Motor neuron (in vitro differentiated cells): Measurements from ENCODE around the gene RPS6KA2. TPM values are rescaled to one million over a fixed set of nuclear protein-coding genes. Genes with fewer than 3 reads are reported as not detected.
A peak's percentile ranks its signal among the peaks of the same experiment; 100 is the strongest.

Experiments
- ATAC-seq, 8 experiments: fragments of 200-7000 bp; cut with Tn5 transposase; replicated peaks in 6 of 8; 2 replicates each; pipeline ENCODE4 v1.8.0; 2021; ENCODE audit warnings: mild to moderate bottlenecking in 8 of 8, moderate library complexity in 8 of 8
- H3K27ac ChIP-seq, 2 donors: fragments of 250-450 bp; sonication (Bioruptor Pico); 2 replicates each; pipeline ENCODE4 v1.9.0; 2021; ENCODE audit warnings: antibody characterized with exemption in 2 of 2, mild to moderate bottlenecking in 2 of 2, moderate library complexity in 1 of 2
- H3K4me1 ChIP-seq, 2 donors: fragments of 250-450 bp; sonication (Bioruptor Pico); replicated peaks in 1 of 2; 2 replicates each; pipeline ENCODE4 v1.6.1; 2021; ENCODE audit warnings: antibody characterized with exemption in 2 of 2, mild to moderate bottlenecking in 2 of 2, moderate library complexity in 1 of 2
- H3K4me3 ChIP-seq, 5 donors: fragments of 250-450 bp; sonication (Bioruptor Pico); 2 replicates each; pipeline ENCODE4 v1.9.0; 2021; ENCODE audit warnings: antibody characterized with exemption in 5 of 5, mild to moderate bottlenecking in 5 of 5, moderate library complexity in 4 of 5
- WGBS, 10 experiments: fragments of 450-650 bp; shearing (Covaris generic); methylation state at CpG; one replicate each; pipeline ENCODE4 v1.0.0; 2022; 5-methylcytosine and 5-hydroxymethylcytosine counted together
- in situ Hi-C, 9 experiments: fragments of 400-800 bp; cut with MboI; loops; one replicate each; pipeline ENCODE4 v1.15.0; 2021; ENCODE audit warnings: low sequenced_read_pairs in 9 of 9, low pct_unique_long_range_greater_than_20kb in 2 of 9; ENCODE audit not compliant: unreplicated experiment in 9 of 9
- total RNA-seq, 8 experiments: library from RNA; unstranded; fragments of 300-600 nt; gene quantifications; 2 replicates each; pipeline versions ENCODE4 v1.2.3 to v1.2.4, GENCODE V29; 2022

Gene RPS6KA2
- 10 to 100 TPM; 18.9 to 39.1 (median 24.7) TPM for total RNA-seq

- Histone ChIP-seq H3K27ac (peak within 1 kb of the TSS; percentile 85), H3K4me3 (peak within 1 kb of the TSS; percentile 67 to 95 (median 84)), H3K4me1 (peaks cover 6 to 16% of the 10 kb centered on the region in 2 donors)
- in situ Hi-C loops: no loop called here
- 0% methylated on average over 1 to 11 of the region's 87 CpGs; no CpG with 5 or more reads in 4 of the 10 experiments for WGBS, 10 experiments
- ATAC-seq: peak; percentile 78 to 90 (median 86)
These were observed at the start of gene RPS6KA2 for GRCh38 chr6:166627033-166627874. Gene RPS6KA2 (minus strand): TSS chr6:166627251. CDS start chr6:166627019, 232 bp downstream.

DNA sequence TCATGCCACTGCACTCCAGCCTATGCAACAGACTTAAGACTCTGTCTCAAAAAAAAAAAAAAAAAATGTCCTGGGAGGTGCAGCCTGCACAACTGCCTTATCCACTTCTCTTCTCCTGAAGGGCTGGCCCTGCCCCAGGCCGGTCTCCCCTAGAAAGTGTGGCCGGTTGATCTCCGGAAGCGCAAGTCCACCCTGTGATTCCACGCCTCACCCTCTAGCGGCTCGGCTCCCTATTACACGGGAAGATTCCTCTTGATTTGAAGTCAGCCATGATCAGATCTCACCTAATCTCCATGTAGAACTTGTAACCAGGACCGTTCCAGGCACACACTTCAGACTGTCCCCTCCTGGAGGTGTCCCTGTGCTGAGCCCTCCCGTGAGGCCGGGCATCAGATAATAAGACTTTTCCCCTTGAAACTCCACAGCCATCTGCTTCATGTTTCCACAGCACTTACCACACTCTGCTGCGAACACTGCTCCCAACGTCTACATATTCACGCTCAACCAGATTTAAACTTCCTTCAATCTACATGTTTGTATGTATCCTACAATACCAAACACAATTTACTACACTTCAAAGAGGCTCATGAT lies 49.3 kb upstream of the RPS6KA2 start:
- Histone ChIP-seq H3K4me3 (no peak overlapping the region), H3K4me1 (peaks cover 19 to 24% of the 10 kb centered on the region in 2 donors), H3K27ac (no peak overlapping the region)
- in situ Hi-C loops: no loop called here
- ATAC-seq: no peak
- WGBS, 10 experiments: 72 to 100% (median 91%) methylated on average over 2 to 13 of the region's 14 CpGs; no CpG with 5 or more reads in 4 of the 10 experiments

- Histone ChIP-seq H3K27ac (no peak overlapping the region), H3K4me3 (no peak overlapping the region), H3K4me1 (peaks cover 22 to 29% of the 10 kb centered on the region in 2 donors)
- WGBS, 10 experiments: 13 to 100% (median 83%) methylated on average over 1 to 8 of the region's 9 CpGs
- in situ Hi-C loops: no loop called here
- ATAC-seq: no peak
These were observed 48.7 kb upstream of the RPS6KA2 start for GRCh38 chr6:166675736-166676135.

GRCh38 chr6:166673309-166673708 lies 46.3 kb upstream of the RPS6KA2 start:
- Histone ChIP-seq H3K4me1 (peaks cover 22 to 29% of the 10 kb centered on the region in 2 donors), H3K4me3 (no peak overlapping the region), H3K27ac (no peak overlapping the region)
- 55 to 100% (median 86%) methylated on average over 2 to 5 of the region's 6 CpGs; no CpG with 5 or more reads in 4 of the 10 experiments for WGBS, 10 experiments
- in situ Hi-C loops: no loop called here
- ATAC-seq: peak in 1 of 8 experiments; percentile 4

- in situ Hi-C loops: no loop called here
- ATAC-seq: peak in 5 of 8 experiments; percentile 48 to 62 (median 59)
- WGBS, 10 experiments: 46 to 100% (median 100%) methylated on average over 1 to 5 of the region's 14 CpGs; no CpG with 5 or more reads in 2 of the 10 experiments
- Histone ChIP-seq H3K4me1 (peaks cover 26 to 29% of the 10 kb centered on the region in 2 donors), H3K4me3 (no peak overlapping the region), H3K27ac (no peak overlapping the region)
These were observed 45.7 kb upstream of the RPS6KA2 start for GRCh38 chr6:166672624-166673206.

DNA sequence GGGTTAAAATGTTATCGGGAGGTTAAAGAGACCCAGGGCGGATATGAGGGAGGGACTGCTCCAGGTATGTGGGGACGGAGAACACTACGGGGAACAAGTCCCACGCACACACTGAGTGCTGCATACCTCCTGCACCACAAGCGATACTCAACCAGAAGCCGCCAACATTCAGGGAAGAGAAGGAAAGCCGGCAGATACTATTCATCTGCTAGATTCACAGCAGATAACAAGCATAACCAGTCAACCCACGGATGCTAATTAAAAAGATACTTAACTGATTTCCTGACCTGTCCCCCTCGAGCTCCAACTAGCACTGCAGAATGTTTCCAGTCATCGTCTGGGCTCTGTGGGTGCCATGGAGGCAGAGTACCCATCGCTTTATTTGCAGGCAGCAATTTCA lies 45.1 kb upstream of the RPS6KA2 start:
- in situ Hi-C loops: no loop called here
- peak in 4 of 8 experiments; percentile 4 to 13 (median 9) for ATAC-seq
- Histone ChIP-seq H3K4me3 (no peak overlapping the region), H3K4me1 (peaks cover 26 to 29% of the 10 kb centered on the region in 2 donors), H3K27ac (no peak overlapping the region)
- 10 to 100% (median 73%) methylated on average over 1 to 11 of the region's 12 CpGs; no CpG with 5 or more reads in 3 of the 10 experiments for WGBS, 10 experiments

DNA sequence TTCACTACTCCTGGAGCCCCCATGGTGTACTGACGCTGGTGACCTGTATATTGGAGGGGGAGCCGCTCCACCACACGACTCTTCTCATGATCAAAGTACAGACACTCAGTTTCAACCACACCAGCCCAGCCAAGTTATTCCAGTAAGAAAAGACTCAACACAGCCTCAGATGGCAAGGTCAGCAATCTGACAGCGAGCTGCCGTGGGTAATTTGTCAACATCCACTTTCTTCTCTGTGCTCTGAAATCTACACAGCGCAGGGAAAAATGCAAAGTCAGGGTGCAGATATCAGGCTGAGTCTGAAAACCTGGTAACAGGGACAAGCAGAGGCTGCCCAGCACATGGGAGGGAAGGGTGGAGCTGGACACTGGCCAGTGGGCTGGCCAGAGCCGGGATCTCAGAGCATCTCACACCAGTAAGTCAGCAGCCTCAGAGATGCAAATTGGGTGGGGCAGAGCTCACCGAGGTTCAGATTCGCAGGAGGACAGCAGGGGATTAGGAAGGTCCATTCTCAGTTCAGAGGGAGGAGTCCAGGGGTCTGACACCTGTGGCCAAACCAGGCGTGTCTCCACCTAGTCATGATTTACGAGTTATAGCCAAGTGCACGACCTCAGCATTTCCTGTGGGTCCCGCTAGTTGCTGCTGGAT lies 44.5 kb upstream of the RPS6KA2 start:
- H3K4me1 ChIP-seq: peaks cover 26 to 29% of the 10 kb centered on the region in 2 donors
- H3K4me3 ChIP-seq: no peak overlapping the region
- in situ Hi-C loops: no loop called here
- ATAC-seq: peak; percentile 75 to 97 (median 84)
- 33 to 80% (median 55%) methylated on average over 2 to 9 of the region's 13 CpGs; no CpG with 5 or more reads in 2 of the 10 experiments for WGBS, 10 experiments
- no peak overlapping the region for H3K27ac ChIP-seq

- no peak for ATAC-seq
- H3K27ac ChIP-seq: no peak overlapping the region
- H3K4me3 ChIP-seq: no peak overlapping the region
- WGBS, 10 experiments: 0 to 100% (median 89%) methylated on average over 1 to 5 of the region's 5 CpGs; no CpG with 5 or more reads in 1 of the 10 experiments
- in situ Hi-C loops: no loop called here
- peaks cover 26 to 29% of the 10 kb centered on the region in 2 donors for H3K4me1 ChIP-seq
These were observed 43.8 kb upstream of the RPS6KA2 start for GRCh38 chr6:166670894-166671293.

GRCh38 chr6:166670013-166670412 lies 43.0 kb upstream of the RPS6KA2 start:
- WGBS, 10 experiments: 74 to 100% (median 94%) methylated on average over 1 to 7 of the region's 9 CpGs; no CpG with 5 or more reads in 3 of the 10 experiments
- Histone ChIP-seq H3K4me3 (no peak overlapping the region), H3K4me1 (peaks cover 26 to 33% of the 10 kb centered on the region in 2 donors), H3K27ac (no peak overlapping the region)
- in situ Hi-C loops: no loop called here
- no peak for ATAC-seq

- ATAC-seq: peak in 1 of 8 experiments; percentile 14
- WGBS, 10 experiments: 11 to 80% (median 63%) methylated on average over 2 to 11 of the region's 18 CpGs; no CpG with 5 or more reads in 2 of the 10 experiments
These were observed 41.0 kb upstream of the RPS6KA2 start for GRCh38 chr6:166667796-166668610.

DNA sequence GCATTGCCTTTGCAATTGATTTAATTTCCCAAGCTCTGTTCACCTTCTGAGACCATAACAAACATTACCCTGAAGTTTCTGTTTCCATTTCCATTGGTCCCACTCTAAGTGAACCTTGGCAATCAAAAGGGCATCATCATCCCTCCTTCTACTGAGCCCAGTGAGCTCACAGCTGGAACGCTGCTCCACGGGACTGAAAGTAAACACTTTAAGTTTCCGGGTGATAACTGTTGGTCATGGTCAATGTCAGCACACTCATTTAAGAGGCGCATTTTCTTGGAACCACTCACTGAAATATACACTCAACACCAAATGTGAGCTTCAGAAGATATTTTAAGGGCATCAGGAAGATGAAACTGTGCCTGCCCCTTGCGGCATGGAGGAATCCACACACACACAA lies 37.1 kb upstream of the RPS6KA2 start:
- H3K4me3 ChIP-seq: no peak overlapping the region
- WGBS, 10 experiments: 25 to 100% (median 88%) methylated on average over 1 to 5 of the region's 5 CpGs; no CpG with 5 or more reads in 2 of the 10 experiments
- peaks cover 3 to 4% of the 10 kb centered on the region in 2 donors for H3K4me1 ChIP-seq
- no peak overlapping the region for H3K27ac ChIP-seq
- ATAC-seq: no peak
- in situ Hi-C loops: no loop called here

More at GRCh38 chr6:166667796-166668610, 41.0 kb upstream of the RPS6KA2 start:
- Histone ChIP-seq H3K27ac (no peak overlapping the region), H3K4me3 (no peak overlapping the region), H3K4me1 (peaks cover 23 to 25% of the 10 kb centered on the region in 2 donors)
- in situ Hi-C loops: no loop called here

DNA sequence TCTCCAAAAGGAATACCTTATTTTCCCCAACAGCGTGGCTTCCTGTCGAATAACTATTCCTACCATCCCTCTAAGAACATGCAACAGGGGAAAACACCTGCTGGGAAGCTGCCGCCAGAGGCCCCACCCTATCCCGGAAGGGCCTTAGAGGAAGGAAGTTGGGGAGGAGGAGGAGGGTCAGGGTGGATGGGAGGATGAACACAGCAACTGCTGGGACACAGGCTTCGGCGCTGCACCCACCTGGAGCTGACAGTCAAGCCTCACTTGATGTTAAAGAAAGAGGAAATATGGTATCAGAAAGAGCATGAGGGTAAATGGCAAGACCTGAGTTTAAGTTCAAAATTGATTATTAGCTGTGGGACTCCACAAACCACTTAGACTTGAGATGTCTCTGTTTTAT lies 36.5 kb upstream of the RPS6KA2 start:
- H3K27ac ChIP-seq: no peak overlapping the region
- in situ Hi-C loops: no loop called here
- no peak for ATAC-seq
- no peak overlapping the region for H3K4me3 ChIP-seq
- WGBS, 10 experiments: 7 to 100% (median 80%) methylated on average over 1 to 4 of the region's 6 CpGs; no CpG with 5 or more reads in 3 of the 10 experiments
- H3K4me1 ChIP-seq: peaks cover 3 to 4% of the 10 kb centered on the region in 2 donors
